Neural progenitor cell (in vitro differentiated cells): ENCODE results near the gene TMEM236.

Experiments used
- CTCF ChIP-seq: fragments of 200-600 bp; sonication (generic); IDR thresholded peaks from 2 replicates; pipeline ENCODE4 v1.5.1; 2017; ENCODE audit warnings: antibody characterized with exemption, mild to moderate bottlenecking
- EZH2 ChIP-seq: fragments of 200-600 bp; sonication (generic); IDR thresholded peaks from 2 replicates; pipeline ENCODE4 v1.6.1; 2017; ENCODE audit warnings: antibody characterized with exemption, mild to moderate bottlenecking, moderate library complexity
- EZH2phosphoT487 ChIP-seq: fragments of 200-600 bp; sonication (generic); IDR thresholded peaks from 2 replicates; pipeline ENCODE4 v1.6.1; 2017; ENCODE audit warnings: antibody characterized with exemption

GRCh38 chr10:17789396-17789795 lies 37.4 kb downstream of the TMEM236 start:
- no peak for TF ChIP-seq CTCF
- no peak for TF ChIP-seq EZH2phosphoT487
- no peak for TF ChIP-seq EZH2
